ENCODE data around the gene ARNT2.

Gene ARNT2

GRCh38 chr15:80526556-80527340 lies 122.6 kb downstream of the ARNT2 start:
- DNase-seq = no peak
- intact Hi-C loops (cut with DNase I) = loop anchor here (10.0 kb wide), 1 partner anchor 52 kb away; no protein-coding TSS in a partner anchor

- DNase-seq = no peak
- intact Hi-C loops (cut with DNase I) = loop anchor here (10.0 kb wide), 1 partner anchor 53 kb away; no protein-coding TSS in a partner anchor
These were observed 123.2 kb downstream of the ARNT2 start for GRCh38 chr15:80527406-80527805.

GRCh38 chr15:80527961-80528360 lies 123.8 kb downstream of the ARNT2 start:
- DNase-seq = no peak
- intact Hi-C loops (cut with DNase I) = loop anchor here (10.0 kb wide), 1 partner anchor 53 kb away; no protein-coding TSS in a partner anchor

GRCh38 chr15:80530737-80531365 lies 126.7 kb downstream of the ARNT2 start:
- intact Hi-C loops (cut with DNase I) = no loop called here
- DNase-seq = no peak

GRCh38 chr15:80531388-80531787 lies 127.2 kb downstream of the ARNT2 start:
- intact Hi-C loops (cut with DNase I) = no loop called here
- DNase-seq = no peak

GRCh38 chr15:80531796-80532195 lies 127.6 kb downstream of the ARNT2 start:
- intact Hi-C loops (cut with DNase I) = no loop called here
- DNase-seq = no peak

- intact Hi-C loops (cut with DNase I) = no loop called here
- DNase-seq = no peak
These were observed 129.7 kb downstream of the ARNT2 start for GRCh38 chr15:80533790-80534333.

GRCh38 chr15:80536231-80536630 lies 132.0 kb downstream of the ARNT2 start:
- intact Hi-C loops (cut with DNase I) = no loop called here
- DNase-seq = no peak

- intact Hi-C loops (cut with DNase I) = no loop called here
These were observed 132.5 kb downstream of the ARNT2 start for GRCh38 chr15:80536716-80537115.

GRCh38 chr15:80545078-80545477 lies 140.9 kb downstream of the ARNT2 start:
- intact Hi-C loops (cut with DNase I) = no loop called here
- DNase-seq = no peak

More at GRCh38 chr15:80536716-80537115, 132.5 kb downstream of the ARNT2 start:
- DNase-seq = peak in 1 of 42 donors; percentile 26

GRCh38 chr15:80547264-80547663 lies 143.1 kb downstream of the ARNT2 start:
- no peak for DNase-seq
- intact Hi-C loops (cut with DNase I) = no loop called here

- intact Hi-C loops (cut with DNase I) = no loop called here
- DNase-seq = no peak
These were observed 145.0 kb downstream of the ARNT2 start for GRCh38 chr15:80549191-80549590.

- DNase-seq = no peak
- intact Hi-C loops (cut with DNase I) = no loop called here
These were observed 145.5 kb downstream of the ARNT2 start for GRCh38 chr15:80549654-80550053.

GRCh38 chr15:80550219-80550907 lies 146.2 kb downstream of the ARNT2 start:
- intact Hi-C loops (cut with DNase I) = no loop called here
- no peak for DNase-seq

- DNase-seq = no peak
- intact Hi-C loops (cut with DNase I) = no loop called here
These were observed 146.7 kb downstream of the ARNT2 start for GRCh38 chr15:80550908-80551260.

GRCh38 chr15:80551348-80551747 lies 147.2 kb downstream of the ARNT2 start:
- intact Hi-C loops (cut with DNase I) = no loop called here

GRCh38 chr15:80554560-80554959 lies 150.4 kb downstream of the ARNT2 start:
- intact Hi-C loops (cut with DNase I) = no loop called here

More at GRCh38 chr15:80551348-80551747, 147.2 kb downstream of the ARNT2 start:
- no peak for DNase-seq

GRCh38 chr15:80556694-80557367 lies 152.6 kb downstream of the ARNT2 start:
- DNase-seq = no peak
- intact Hi-C loops (cut with DNase I) = no loop called here

More at GRCh38 chr15:80554560-80554959, 150.4 kb downstream of the ARNT2 start:
- no peak for DNase-seq
